ENCODE data around the gene SUPT5H. TPM values are rescaled to one million over a fixed set of nuclear protein-coding genes. Genes with fewer than 3 reads are reported as not detected.
A peak's percentile ranks its signal among the peaks of the same experiment; 100 is the strongest.

Gene SUPT5H
- total RNA-seq, 1 donor from 2014 or later, result 200 TPM

- intact Hi-C loops (cut with micrococcal nuclease), result loop anchor here (10.0 kb wide), 1 partner anchor 1098 kb away; the partner anchor contains the start of gene LTBP4
- peaks cover 31% of the 10 kb centered on the region for H3K27me3 Mint-ChIP-seq
- H3K36me3 Mint-ChIP-seq (ENCODE audit: low read depth), result no peaks in the 10 kb centered on the region
- CTCF ChIA-PET, result interaction anchor here (0.9 to 1.3 kb wide), 2 partner anchors 18 to 71 kb away, joined by 3 read pairs; partner anchors contain the start of gene RPS16
- H3K9me3 Mint-ChIP-seq, result no peaks in the 10 kb centered on the region
- peaks cover 25% of the 10 kb centered on the region for H3K4me1 Mint-ChIP-seq
- peak; percentile 78 for ATAC-seq (ENCODE audit: low read depth)
- TF ChIP-seq CTCF (IDR thresholded peaks at IDR 0.05), result no peak
- peak overlapping the region; percentile 83 for H3K4me3 Mint-ChIP-seq
- DNase-seq, result peak; percentile 59
- POLR2A ChIA-PET, result interaction anchor here (1.0 to 1.3 kb wide), 2 partner anchors 62 to 106 kb away, joined by 3 to 5 read pairs; partner anchors contain the start of gene SUPT5H
- no peak overlapping the region for H3K27ac Mint-ChIP-seq
Measured at GRCh38 chr19:39506944-39507714, 61.7 kb downstream of the SUPT5H start.

- intact Hi-C loops (cut with micrococcal nuclease), result loop anchor here (10.0 kb wide), 1 partner anchor 1097 kb away; the partner anchor contains the start of gene LTBP4
- Mint-ChIP-seq H3K4me3 (peak overlapping the region; percentile 83), H3K4me1 (peaks cover 25% of the 10 kb centered on the region), H3K27me3 (peaks cover 31% of the 10 kb centered on the region), H3K27ac (no peak overlapping the region), H3K36me3 (ENCODE audit: low read depth) (no peaks in the 10 kb centered on the region), H3K9me3 (no peaks in the 10 kb centered on the region)
- no peak for TF ChIP-seq CTCF (IDR thresholded peaks at IDR 0.05)
- ChIA-PET POLR2A (interaction anchor here (1.3 kb wide), 1 partner anchor 63 kb away, joined by 5 read pairs; the partner anchor contains the start of gene SUPT5H), CTCF (interaction anchor here (0.9 to 1.3 kb wide), 2 partner anchors 17 to 72 kb away, joined by 3 read pairs; partner anchors contain the start of gene RPS16)
- ATAC-seq (ENCODE audit: low read depth), result no peak
- DNase-seq, result no peak
Measured at GRCh38 chr19:39507715-39508364, 62.5 kb downstream of the SUPT5H start.

- CTCF ChIA-PET, result interaction anchor here (1.3 kb wide), 1 partner anchor 17 kb away, joined by 3 read pairs; no protein-coding TSS in a partner anchor
- H3K9me3 Mint-ChIP-seq, result no peaks in the 10 kb centered on the region
- intact Hi-C loops (cut with micrococcal nuclease), result loop anchor here (10.0 kb wide), 1 partner anchor 1096 kb away; the partner anchor contains the start of gene LTBP4
- no peak for ATAC-seq (ENCODE audit: low read depth)
- DNase-seq, result no peak
- H3K27me3 Mint-ChIP-seq, result peaks cover 34% of the 10 kb centered on the region
- TF ChIP-seq CTCF (IDR thresholded peaks at IDR 0.05), result no peak
- POLR2A ChIA-PET, result no interaction called here
- H3K4me1 Mint-ChIP-seq, result peaks cover 20% of the 10 kb centered on the region
- H3K27ac Mint-ChIP-seq, result no peak overlapping the region
- no peaks in the 10 kb centered on the region for H3K36me3 Mint-ChIP-seq (ENCODE audit: low read depth)
- no peak overlapping the region for H3K4me3 Mint-ChIP-seq
Measured at GRCh38 chr19:39508629-39509028, 63.2 kb downstream of the SUPT5H start.

GRCh38 chr19:39509233-39509632 lies 63.9 kb downstream of the SUPT5H start:
- Mint-ChIP-seq H3K4me3 (no peak overlapping the region), H3K36me3 (ENCODE audit: low read depth) (no peaks in the 10 kb centered on the region), H3K27me3 (peaks cover 34% of the 10 kb centered on the region), H3K4me1 (peaks cover 15% of the 10 kb centered on the region), H3K27ac (no peak overlapping the region), H3K9me3 (no peaks in the 10 kb centered on the region)
- POLR2A ChIA-PET, result no interaction called here
- no peak for DNase-seq
- TF ChIP-seq CTCF (IDR thresholded peaks at IDR 0.05), result no peak
- CTCF ChIA-PET, result no interaction called here
- intact Hi-C loops (cut with micrococcal nuclease), result loop anchor here (10.0 kb wide), 1 partner anchor 1096 kb away; the partner anchor contains the start of gene LTBP4
- no peak for ATAC-seq (ENCODE audit: low read depth)

GRCh38 chr19:39512988-39513387 lies 67.6 kb downstream of the SUPT5H start:
- no peak overlapping the region for H3K27ac Mint-ChIP-seq
- CTCF ChIA-PET, result no interaction called here

More at GRCh38 chr19:39512988-39513387, 67.6 kb downstream of the SUPT5H start:
- peaks cover 38% of the 10 kb centered on the region for H3K27me3 Mint-ChIP-seq
- TF ChIP-seq CTCF (IDR thresholded peaks at IDR 0.05), result no peak
- intact Hi-C loops (cut with micrococcal nuclease), result no loop called here
- ATAC-seq (ENCODE audit: low read depth) (no peak), DNase-seq (no peak)
- no peaks in the 10 kb centered on the region for H3K9me3 Mint-ChIP-seq
- H3K4me3 Mint-ChIP-seq, result no peak overlapping the region
- no peaks in the 10 kb centered on the region for H3K36me3 Mint-ChIP-seq (ENCODE audit: low read depth)
- H3K4me1 Mint-ChIP-seq, result peaks cover 20% of the 10 kb centered on the region
- POLR2A ChIA-PET, result interaction anchor here (0.6 to 0.7 kb wide), 5 partner anchors 21 to 502 kb away, joined by 3 to 8 read pairs (median 4); partner anchors contain the start of gene RPS16
